IMR-90 (cell line): ENCODE results near the gene LRRFIP1. TPM values are rescaled to one million over a fixed set of nuclear protein-coding genes. Genes with fewer than 3 reads are reported as not detected.

Experiments used
- ATAC-seq: fragments of 200-7000 bp; cut with Tn5 transposase; 2 replicates; pipeline ENCODE4 v1.9.1; 2020; ENCODE audit warnings: low read depth, mild to moderate bottlenecking, moderate library complexity
- BruUV-seq: library from RNA; stranded (reverse); fragments of 400-500 nt; replicated peaks from 2 replicates; lab custom pipeline; 2021; lab: Mats Ljungman, UMichigan
- CTCF ChIA-PET: fragments of 300-600 bp; formaldehyde crosslinking; extraction: SDS; loops from one replicate; lab custom pipeline; 2021; ENCODE audit warnings: antibody characterized with exemption; lab: Yijun Ruan, JAX
- POLR2A ChIA-PET: fragments of 300-600 bp; sonication (Branson Sonifier 250); formaldehyde crosslinking; loops from one replicate; lab custom pipeline; 2022; ENCODE audit warnings: antibody characterized with exemption; ENCODE audit not compliant: unreplicated experiment; lab: Charles Lee
- DNase-seq: peaks from one replicate; pipeline ENCODE4 v3.0.0; 2013
- H2AFZ ChIP-seq: replicated peaks from 2 replicates; pipeline ENCODE3; 2013; ENCODE audit warnings: low read length, mild to moderate bottlenecking; ENCODE audit not compliant: poor library complexity
- H2AK5ac ChIP-seq: 2 replicates; pipeline ENCODE4 v1.6.1; 2013; ENCODE audit warnings: low read depth, low read length, inconsistent platforms
- H2AK9ac ChIP-seq: replicated peaks from 2 replicates; pipeline ENCODE3; 2013; ENCODE audit warnings: mild to moderate bottlenecking, low read depth, low read length, moderate library complexity; ENCODE audit not compliant: poor library complexity
- H2BK120ac ChIP-seq: 2 replicates; pipeline ENCODE4 v1.6.1; 2013; ENCODE audit warnings: low read depth, low read length, inconsistent platforms
- H2BK15ac ChIP-seq: 3 replicates; pipeline ENCODE4 v1.6.1; 2013; ENCODE audit warnings: low read depth, low read length, inconsistent platforms
- H2BK20ac ChIP-seq: 2 replicates; pipeline ENCODE4 v1.6.1; 2013; ENCODE audit warnings: low read depth, mild to moderate bottlenecking, inconsistent platforms, low read length, moderate library complexity
- H2BK5ac ChIP-seq: 2 replicates; pipeline ENCODE4 v1.6.1; 2013; ENCODE audit warnings: mild to moderate bottlenecking, low read depth, low read length, inconsistent platforms; ENCODE audit not compliant: poor library complexity, severe bottlenecking
- H3K14ac ChIP-seq: replicated peaks from 2 replicates; pipeline ENCODE4 v1.6.1; 2013; ENCODE audit warnings: low read depth, low read length, inconsistent platforms
- H3K18ac ChIP-seq: 2 replicates; pipeline ENCODE4 v1.6.1; 2013; ENCODE audit warnings: low read depth, low read length, control low read depth
- H3K23ac ChIP-seq: 2 replicates; pipeline ENCODE4 v1.6.1; 2013; ENCODE audit warnings: low read depth, low read length, inconsistent platforms
- H3K27ac ChIP-seq: 2 replicates; pipeline ENCODE4 v1.5.1; 2013; ENCODE audit warnings: mild to moderate bottlenecking, control low read depth, low read length; ENCODE audit not compliant: insufficient read depth
- H3K27me3 ChIP-seq: 2 replicates; pipeline ENCODE4 v1.6.1; 2013; ENCODE audit warnings: low read length; ENCODE audit not compliant: control insufficient read depth, insufficient read depth
- H3K36me3 ChIP-seq: 2 replicates; pipeline ENCODE4 v1.6.1; 2013; ENCODE audit warnings: low read length, mixed read lengths; ENCODE audit not compliant: control insufficient read depth, insufficient read depth
- H3K4ac ChIP-seq: 2 replicates; pipeline ENCODE4 v1.6.1; 2013; ENCODE audit warnings: low read depth, low read length, inconsistent platforms
- H3K4me1 ChIP-seq: 2 replicates; pipeline ENCODE4 v1.6.1; 2013; ENCODE audit warnings: low read length, mixed read lengths; ENCODE audit not compliant: control insufficient read depth, insufficient read depth
- H3K4me2 ChIP-seq: 2 replicates; pipeline ENCODE4 v1.6.1; 2013; ENCODE audit warnings: low read depth, mild to moderate bottlenecking, control low read depth, low read length, moderate library complexity
- H3K4me3 ChIP-seq: 2 replicates; pipeline ENCODE4 v1.5.1; 2013; ENCODE audit warnings: low read depth, mild to moderate bottlenecking, control low read depth, low read length, moderate library complexity; ENCODE audit not compliant: insufficient read depth
- H3K56ac ChIP-seq: 2 replicates; pipeline ENCODE4 v1.6.1; 2013; ENCODE audit warnings: low read length, inconsistent platforms; ENCODE audit not compliant: insufficient read depth; ENCODE audit errors: extremely low read depth
- H3K79me1 ChIP-seq, 2 experiments: 2 replicates each; pipeline ENCODE4 v1.6.1; 2013; ENCODE audit warnings: low read length in 2 of 2, inconsistent platforms in 1 of 2, low read depth in 1 of 2
- H3K9ac ChIP-seq: 2 replicates; pipeline ENCODE4 v1.6.1; 2013; ENCODE audit warnings: low read depth, low read length, control low read depth
- H3K9me1 ChIP-seq: 2 replicates; pipeline ENCODE4 v1.6.1; 2013; ENCODE audit warnings: low read length, inconsistent platforms; ENCODE audit not compliant: insufficient read depth
- H3K9me3 ChIP-seq: 2 replicates; pipeline ENCODE4 v1.6.1; 2013; ENCODE audit warnings: low read length; ENCODE audit not compliant: control insufficient read depth, insufficient read depth
- H4K20me1 ChIP-seq: 2 replicates; pipeline ENCODE4 v1.6.1; 2013; ENCODE audit warnings: low read length, inconsistent platforms; ENCODE audit not compliant: insufficient read depth
- H4K5ac ChIP-seq: 2 replicates; pipeline ENCODE4 v1.6.1; 2013; ENCODE audit warnings: mild to moderate bottlenecking, low read depth, low read length, control low read depth
- H4K8ac ChIP-seq, 2 experiments: 2 replicates each; pipeline ENCODE4 v1.6.1; 2013; ENCODE audit warnings: low read depth in 2 of 2, low read length in 2 of 2, control low read depth in 1 of 2, inconsistent platforms in 1 of 2
- H4K91ac ChIP-seq: 2 replicates; pipeline ENCODE4 v1.6.1; 2013; ENCODE audit warnings: low read depth, low read length, inconsistent platforms; ENCODE audit not compliant: insufficient read depth
- CTCF ChIP-seq: conservative IDR thresholded peaks from 2 replicates; pipeline ENCODE4 v1.5.1; 2012; ENCODE audit warnings: mild to moderate bottlenecking, low read depth, low read length, improper control_type of control experiment
- ELK1 ChIP-seq: fragments of 150-350 bp; IDR thresholded peaks from 2 replicates; pipeline ENCODE4 v1.6.1; 2016; ENCODE audit warnings: low read depth, mild to moderate bottlenecking, low read length, moderate library complexity, borderline replicate concordance
- FOS ChIP-seq: fragments of 150-350 bp; IDR thresholded peaks from 2 replicates; pipeline ENCODE4 v1.6.1; 2016; ENCODE audit warnings: low read depth, low read length
- MAFK ChIP-seq: IDR thresholded peaks from 2 replicates; pipeline ENCODE4 v1.6.1; 2012; ENCODE audit warnings: low read depth, low read length, improper control_type of control experiment
- MXI1 ChIP-seq: IDR thresholded peaks from 2 replicates; pipeline ENCODE4 v1.6.1; 2012; ENCODE audit warnings: low read depth, mild to moderate bottlenecking, low read length, moderate library complexity, borderline replicate concordance
- NFE2L2 ChIP-seq: fragments of 150-350 bp; IDR thresholded peaks from 2 replicates; pipeline ENCODE4 v1.6.1; 2016; ENCODE audit warnings: low read depth, mild to moderate bottlenecking, low read length
- RCOR1 ChIP-seq: IDR thresholded peaks from 2 replicates; pipeline ENCODE4 v1.6.1; 2012; ENCODE audit warnings: mild to moderate bottlenecking, low read length, improper control_type of control experiment; ENCODE audit not compliant: insufficient replicate concordance
- USF2 ChIP-seq: fragments of 150-350 bp; IDR thresholded peaks from 2 replicates; pipeline ENCODE4 v1.6.1; 2017; ENCODE audit warnings: mild to moderate bottlenecking, antibody characterized with exemption, low read length, low read depth
- WGBS, 2 experiments: methylation state at CpG; one replicate each; pipeline versions ENCODE4 v1.1.5 to v1.1.7; 2013; ENCODE audit warnings: missing lambda C conversion rate in 2 of 2; ENCODE audit not compliant: insufficient read length in 1 of 2; ENCODE audit errors: extremely low coverage in 2 of 2; 5-methylcytosine and 5-hydroxymethylcytosine counted together
- dilution Hi-C: fragments of 300-500 bp; cut with HindIII; formaldehyde crosslinking; loops from one replicate; pipeline ENCODE4 v1.14.3; 2018; ENCODE audit warnings: low sequenced_read_pairs; ENCODE audit not compliant: unreplicated experiment
- in situ Hi-C: fragments of 300-500 bp; cut with MboI; formaldehyde crosslinking; loops from 3 replicates; pipeline ENCODE4 v1.14.3; 2019; ENCODE audit warnings: low sequenced_read_pairs, inconsistent platforms, mixed read lengths
- intact Hi-C: fragments of 100-400 bp; cut with micrococcal nuclease; formaldehyde crosslinking; loops from 2 replicates; pipeline ENCODE4 v1.10.0; 2022
- polyA plus RNA-seq, 3 experiments: library from polyadenylated mRNA; depleted of rRNA; stranded (reverse); fragments of >200 nt; gene quantifications; 2 replicates each; pipeline ENCODE4 v1.2.3, GENCODE V29; 2012; ENCODE audit warnings: low replicate concordance in 1 of 3
- total RNA-seq: library from RNA; depleted of rRNA; stranded (reverse); fragments of >200 nt; gene quantifications from 2 replicates; pipeline ENCODE4 v1.2.3, GENCODE V29; 2012

Gene LRRFIP1
- total and polyA plus RNA-seq, 2 of the 4 experiments (the other 2 are of a cell fraction), result 52.2 to 54.4 TPM

GRCh38 chr2:237735798-237736197 lies 108.4 kb downstream of the LRRFIP1 start:
- CTCF ChIA-PET, result interaction anchor here (0.5 to 1.0 kb wide), 2 partner anchors 9 to 540 kb away, joined by 3 to 4 read pairs; no protein-coding TSS in a partner anchor
- Histone ChIP-seq H3K56ac (no peak overlapping the region), H2BK120ac (no peak overlapping the region), H3K36me3 (peaks cover 24% of the 10 kb centered on the region), H3K18ac (no peak overlapping the region), H3K9ac (no peak overlapping the region), H2BK15ac (no peak overlapping the region), H4K8ac (no peak overlapping the region), H3K4me2 (no peak overlapping the region), H3K4ac (no peak overlapping the region), H3K4me3 (no peak overlapping the region), H4K91ac (no peak overlapping the region), H3K4me1 (peaks cover 28% of the 10 kb centered on the region), H4K5ac (no peak overlapping the region), H2BK5ac (no peak overlapping the region), H2AK9ac (no peak overlapping the region), H3K23ac (no peak overlapping the region), H3K27me3 (no peaks in the 10 kb centered on the region), H3K27ac (no peak overlapping the region), H4K20me1 (peaks cover 59% of the 10 kb centered on the region), H3K79me1 (peaks cover 41 to 92% of the 10 kb centered on the region in 2 experiments), H3K9me1 (peaks cover 29% of the 10 kb centered on the region), H3K9me3 (no peaks in the 10 kb centered on the region), H2AK5ac (no peak overlapping the region), H2BK20ac (no peak overlapping the region), H2AFZ (no peak overlapping the region), H3K14ac (no peak overlapping the region)
- BruUV-seq, result no TSS peak
- TF ChIP-seq NFE2L2 (no peak), CTCF (no peak), USF2 (no peak), MXI1 (no peak), MAFK (no peak), RCOR1 (no peak), FOS (no peak), ELK1 (no peak)
- DNase-seq (no peak), ATAC-seq (no peak)
- POLR2A ChIA-PET, result interaction anchor here (0.6 kb wide), 1 partner anchor 52 kb away, joined by 4 read pairs; no protein-coding TSS in a partner anchor
- intact Hi-C loops, result no loop called here
- in situ Hi-C loops, result loop anchor here (25.0 kb wide), 1 partner anchor 623 kb away; no protein-coding TSS in a partner anchor
- dilution Hi-C loops, result no loop called here
- 100% methylated on average over 1 of the region's 8 CpGs; no CpG with 5 or more reads in 1 of the 2 experiments for WGBS, 2 experiments
